ENCODE results near the gene GPR39.
"Not testable (repeated sequence)": the region's sequence is repeated elsewhere in the genome, so short reads cannot be mapped to it uniquely, and the experiment has no call there.

GPR39 gene

GRCh38 chr2:132515010-132515409 is 98.4 kb downstream of the GPR39 start:
- DNase-seq, result no peak

GRCh38 chr2:132517386-132517785 is 100.8 kb downstream of the GPR39 start:
- DNase-seq, result no peak

GRCh38 chr2:132518302-132518701 is 101.7 kb downstream of the GPR39 start:
- no peak for DNase-seq

GRCh38 chr2:132519566-132519965 is 103.0 kb downstream of the GPR39 start:
- no peak for DNase-seq

GRCh38 chr2:132521341-132521740 is 104.7 kb downstream of the GPR39 start:
- DNase-seq, result no peak

GRCh38 chr2:132522901-132523300 is 106.3 kb downstream of the GPR39 start:
- DNase-seq, result no peak

GRCh38 chr2:132537061-132537460 is 120.5 kb downstream of the GPR39 start:
- not testable (repeated sequence) for DNase-seq

- DNase-seq, result no peak
Measured at GRCh38 chr2:132538331-132538855, 121.8 kb downstream of the GPR39 start.

GRCh38 chr2:132540166-132540565 is 123.6 kb downstream of the GPR39 start:
- no peak for DNase-seq

GRCh38 chr2:132542953-132543569 is 126.5 kb downstream of the GPR39 start:
- DNase-seq, result no peak

- DNase-seq, result no peak
Measured at GRCh38 chr2:132544006-132544630, 127.5 kb downstream of the GPR39 start.

GRCh38 chr2:132547090-132547687 is 130.6 kb downstream of the GPR39 start:
- DNase-seq, result peak; percentile 17

- no peak for DNase-seq
Measured at GRCh38 chr2:132549935-132550670, 133.5 kb downstream of the GPR39 start.

GRCh38 chr2:132550946-132551345 is 134.3 kb downstream of the GPR39 start:
- DNase-seq, result no peak

- DNase-seq, result no peak
Measured at GRCh38 chr2:132557694-132558093, 141.1 kb downstream of the GPR39 start.

- DNase-seq, result no peak
Measured at GRCh38 chr2:132559326-132559725, 142.7 kb downstream of the GPR39 start.

- no peak for DNase-seq
Measured at GRCh38 chr2:132559921-132560320, 143.3 kb downstream of the GPR39 start.

- no peak for DNase-seq
Measured at GRCh38 chr2:132560562-132560961, 144.0 kb downstream of the GPR39 start.

- no peak for DNase-seq
Measured at GRCh38 chr2:132562245-132562644, 145.6 kb downstream of the GPR39 start.

GRCh38 chr2:132564065-132564464 is 147.5 kb downstream of the GPR39 start:
- DNase-seq, result no peak

GRCh38 chr2:132566379-132566778 is 149.8 kb downstream of the GPR39 start:
- no peak for DNase-seq

- no peak for DNase-seq
Measured at GRCh38 chr2:132567682-132568081, 151.1 kb downstream of the GPR39 start.

GRCh38 chr2:132568656-132569055 is 152.1 kb downstream of the GPR39 start:
- DNase-seq, result no peak

All from CD4-positive, alpha-beta T cell treated with Interferon gamma for 1 hour (primary cell).